Activated CD4-positive, alpha-beta T cell treated with anti-CD3 and anti-CD28 coated beads, Interleukin-2, amount 10 ng/mL, durations not matched to agents 7 days and 5 days (primary cell): ENCODE results near the gene NRXN2. TPM values are rescaled to one million over a fixed set of nuclear protein-coding genes. Genes with fewer than 3 reads are reported as not detected.
A peak's percentile ranks its signal among the peaks of the same experiment; 100 is the strongest.

ENCODE experiments used
- CTCF ChIA-PET: fragments of 350-600 bp; sonication (Branson Sonifier 250); formaldehyde crosslinking; loops from one replicate; lab custom pipeline; 2021; ENCODE audit warnings: antibody characterized with exemption; lab: Charles Lee
- POLR2A ChIA-PET: fragments of 350-600 bp; sonication (Branson Sonifier 250); formaldehyde crosslinking; loops from one replicate; lab custom pipeline; 2021; ENCODE audit warnings: antibody characterized with exemption; lab: Charles Lee
- DNase-seq: peaks from one replicate; pipeline ENCODE4 v3.0.0-alpha.2; 2020
- H3K27ac Mint-ChIP-seq: one replicate; pipeline ENCODE4 v1.8.0; 2021; ENCODE audit warnings: mild to moderate bottlenecking, moderate library complexity, mixed read lengths
- H3K27me3 Mint-ChIP-seq: one replicate; pipeline ENCODE4 v1.8.0; 2021; ENCODE audit warnings: mixed read lengths
- H3K36me3 Mint-ChIP-seq: one replicate; pipeline ENCODE4 v1.8.0; 2021; ENCODE audit warnings: low read depth, mixed read lengths
- H3K4me1 Mint-ChIP-seq: one replicate; pipeline ENCODE4 v1.8.0; 2021; ENCODE audit warnings: mixed read lengths
- H3K4me3 Mint-ChIP-seq: one replicate; pipeline ENCODE4 v1.8.0; 2021; ENCODE audit warnings: mild to moderate bottlenecking, moderate library complexity, mixed read lengths
- H3K9me3 Mint-ChIP-seq: one replicate; pipeline ENCODE4 v1.8.0; 2021; ENCODE audit warnings: mixed read lengths
- total RNA-seq, 2 experiments: library from RNA; stranded (reverse); gene quantifications; one replicate each; pipeline ENCODE4 v1.2.3, GENCODE V29; 2021

NRXN2 gene
- total RNA-seq, 2 experiments from 2014 or later = 0.07 to 0.15 TPM

- Mint-ChIP-seq H3K9me3 (no peaks in the 10 kb centered on the region), H3K27me3 (no peaks in the 10 kb centered on the region), H3K36me3 (peaks cover 26% of the 10 kb centered on the region), H3K4me1 (peaks cover 41% of the 10 kb centered on the region), H3K27ac (no peak overlapping the region), H3K4me3 (no peak overlapping the region)
- CTCF ChIA-PET = interaction anchor here (0.6 to 1.7 kb wide), 2 partner anchors 10 to 15 kb away, joined by 3 to 4 read pairs; no protein-coding TSS in a partner anchor
- POLR2A ChIA-PET = no interaction called here
- DNase-seq = no peak
Measured at GRCh38 chr11:64757549-64758329, 34.7 kb upstream of the NRXN2 start.

GRCh38 chr11:64755681-64756361 is 32.8 kb upstream of the NRXN2 start:
- Mint-ChIP-seq H3K27ac (no peak overlapping the region), H3K9me3 (no peaks in the 10 kb centered on the region), H3K4me3 (no peak overlapping the region), H3K27me3 (no peaks in the 10 kb centered on the region), H3K36me3 (peaks cover 23% of the 10 kb centered on the region), H3K4me1 (peaks cover 35% of the 10 kb centered on the region)
- no peak for DNase-seq
- ChIA-PET CTCF (interaction anchor here (2.4 kb wide), 1 partner anchor 13 kb away, joined by 10 read pairs; the partner anchor contains the start of gene RASGRP2), POLR2A (no interaction called here)

GRCh38 chr11:64754919-64755662 is 32.1 kb upstream of the NRXN2 start:
- ChIA-PET POLR2A (no interaction called here), CTCF (interaction anchor here (1.0 to 2.4 kb wide), 2 partner anchors 8 to 12 kb away, joined by 4 to 10 read pairs; partner anchors contain the start of gene RASGRP2)
- no peaks in the 10 kb centered on the region for H3K9me3 Mint-ChIP-seq
- H3K27ac Mint-ChIP-seq = no peak overlapping the region
- H3K36me3 Mint-ChIP-seq = peaks cover 26% of the 10 kb centered on the region
- DNase-seq = no peak
- peaks cover 35% of the 10 kb centered on the region for H3K4me1 Mint-ChIP-seq
- H3K4me3 Mint-ChIP-seq = no peak overlapping the region
- H3K27me3 Mint-ChIP-seq = no peaks in the 10 kb centered on the region

GRCh38 chr11:64754124-64754918 is 31.3 kb upstream of the NRXN2 start:
- CTCF ChIA-PET = interaction anchor here (1.0 to 2.4 kb wide), 2 partner anchors 9 to 11 kb away, joined by 4 to 10 read pairs; partner anchors contain the start of gene RASGRP2
- H3K4me3 Mint-ChIP-seq = no peak overlapping the region

GRCh38 chr11:64753380-64754123 is 30.6 kb upstream of the NRXN2 start:
- Mint-ChIP-seq H3K27me3 (no peaks in the 10 kb centered on the region), H3K9me3 (no peaks in the 10 kb centered on the region), H3K36me3 (peaks cover 22% of the 10 kb centered on the region), H3K4me1 (peaks cover 27% of the 10 kb centered on the region), H3K4me3 (no peak overlapping the region), H3K27ac (peak overlapping the region; percentile 57)
- CTCF ChIA-PET = interaction anchor here (2.1 to 2.4 kb wide), 2 partner anchors 11 kb away, joined by 9 to 10 read pairs; partner anchors contain the start of gene RASGRP2
- no peak for DNase-seq
- POLR2A ChIA-PET = no interaction called here

More at GRCh38 chr11:64754124-64754918, 31.3 kb upstream of the NRXN2 start:
- Mint-ChIP-seq H3K27ac (peak overlapping the region; percentile 19), H3K4me1 (peaks cover 30% of the 10 kb centered on the region), H3K36me3 (peaks cover 22% of the 10 kb centered on the region), H3K9me3 (no peaks in the 10 kb centered on the region), H3K27me3 (no peaks in the 10 kb centered on the region)
- POLR2A ChIA-PET = no interaction called here
- DNase-seq = no peak

DNA sequence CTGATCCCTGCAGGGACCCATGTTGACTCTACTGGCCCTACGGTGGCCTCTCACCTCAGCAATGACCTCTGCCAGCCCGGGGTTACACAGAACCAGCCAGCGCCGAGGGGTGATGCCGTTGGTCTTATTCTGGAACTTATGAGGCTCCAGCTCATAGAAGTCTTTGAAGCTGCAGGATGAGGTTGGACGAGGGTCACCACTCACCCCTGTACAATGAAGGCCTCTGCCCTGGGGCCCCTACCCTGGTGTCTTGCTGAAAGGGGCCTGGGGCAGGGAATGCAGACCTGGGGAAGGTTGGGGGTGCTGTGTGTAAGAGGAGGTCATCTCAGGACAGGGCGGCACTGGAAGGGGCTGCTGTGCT is 30.0 kb upstream of the NRXN2 start:
- peak overlapping the region; percentile 57 for H3K27ac Mint-ChIP-seq
- peaks cover 26% of the 10 kb centered on the region for H3K36me3 Mint-ChIP-seq
- POLR2A ChIA-PET = no interaction called here
- H3K9me3 Mint-ChIP-seq = no peaks in the 10 kb centered on the region
- no peak for DNase-seq
- H3K4me1 Mint-ChIP-seq = peaks cover 33% of the 10 kb centered on the region
- H3K4me3 Mint-ChIP-seq = no peak overlapping the region
- H3K27me3 Mint-ChIP-seq = no peaks in the 10 kb centered on the region
- CTCF ChIA-PET = interaction anchor here (2.1 kb wide), 1 partner anchor 10 kb away, joined by 9 read pairs; the partner anchor contains the start of gene RASGRP2

DNA sequence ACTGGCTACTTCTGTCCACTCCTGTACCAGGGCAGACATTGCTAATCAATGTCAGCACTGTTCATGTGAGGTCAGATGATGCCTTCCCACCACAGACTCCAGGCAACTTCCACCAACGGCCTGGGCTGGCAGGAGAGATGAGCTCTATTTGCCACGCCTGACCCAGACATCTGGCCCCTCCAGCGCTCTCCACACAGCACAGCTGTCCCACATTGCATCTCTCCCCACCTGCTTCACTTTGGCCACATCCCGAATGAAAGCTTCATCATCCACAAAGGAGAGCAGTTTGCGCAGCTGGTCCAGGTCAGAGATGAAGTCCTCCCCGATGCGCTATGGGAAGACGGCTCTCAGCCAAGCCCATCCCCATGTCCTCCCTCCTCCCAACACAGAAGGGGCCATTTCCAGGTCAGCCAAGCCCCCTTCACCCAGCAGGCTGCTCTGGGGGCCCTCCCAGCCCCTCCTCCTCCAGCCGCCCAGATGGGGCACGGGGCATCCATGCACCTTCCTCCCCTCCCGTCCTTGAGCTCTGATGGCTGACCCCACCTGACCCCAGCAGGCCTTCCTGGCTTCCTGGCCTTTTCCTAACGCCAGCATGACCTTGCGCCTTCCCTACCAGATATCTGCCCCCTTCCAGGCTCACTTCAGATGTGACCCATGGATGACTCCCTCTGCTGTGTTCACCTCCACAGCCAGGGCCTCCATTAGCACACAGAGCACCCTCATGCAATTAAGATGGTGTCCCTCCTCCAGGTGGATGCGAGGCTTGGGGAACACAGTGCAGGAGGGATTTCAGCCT is 29.4 kb upstream of the NRXN2 start:
- H3K9me3 Mint-ChIP-seq = no peaks in the 10 kb centered on the region
- H3K4me1 Mint-ChIP-seq = peaks cover 37% of the 10 kb centered on the region
- ChIA-PET CTCF (interaction anchor here (1.3 to 2.1 kb wide), 3 partner anchors 9 to 14 kb away, joined by 3 to 9 read pairs (median 5); partner anchors contain the start of gene RASGRP2), POLR2A (no interaction called here)
- H3K27ac Mint-ChIP-seq = peak overlapping the region; percentile 77
- DNase-seq = no peak
- no peaks in the 10 kb centered on the region for H3K27me3 Mint-ChIP-seq
- no peak overlapping the region for H3K4me3 Mint-ChIP-seq
- peaks cover 27% of the 10 kb centered on the region for H3K36me3 Mint-ChIP-seq

DNA sequence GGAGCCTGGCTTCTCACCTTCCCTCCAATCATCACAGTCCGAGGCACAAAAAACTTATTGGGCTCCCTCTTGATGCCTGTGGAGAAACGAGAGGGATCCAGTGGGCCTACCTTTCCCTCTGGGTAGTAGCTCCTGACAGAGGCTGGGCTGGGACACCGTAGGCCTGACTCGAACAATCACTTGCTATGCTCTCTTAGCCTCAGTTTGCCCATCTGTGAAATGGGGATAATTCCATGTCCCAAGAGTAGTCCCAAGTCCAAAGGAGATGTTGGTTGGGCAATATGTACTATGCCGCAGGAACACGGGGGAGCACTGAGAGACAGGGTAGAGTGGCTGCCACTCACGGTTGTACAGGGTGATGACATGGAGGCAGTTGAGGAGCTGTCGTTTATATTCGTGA is 28.6 kb upstream of the NRXN2 start:
- Mint-ChIP-seq H3K4me3 (no peak overlapping the region), H3K27me3 (no peaks in the 10 kb centered on the region), H3K9me3 (no peaks in the 10 kb centered on the region), H3K36me3 (peaks cover 27% of the 10 kb centered on the region), H3K27ac (no peak overlapping the region), H3K4me1 (peaks cover 39% of the 10 kb centered on the region)
- ChIA-PET CTCF (interaction anchor here (1.3 to 2.1 kb wide), 3 partner anchors 9 to 13 kb away, joined by 3 to 9 read pairs (median 5); partner anchors contain the start of gene RASGRP2), POLR2A (no interaction called here)
- no peak for DNase-seq

DNA sequence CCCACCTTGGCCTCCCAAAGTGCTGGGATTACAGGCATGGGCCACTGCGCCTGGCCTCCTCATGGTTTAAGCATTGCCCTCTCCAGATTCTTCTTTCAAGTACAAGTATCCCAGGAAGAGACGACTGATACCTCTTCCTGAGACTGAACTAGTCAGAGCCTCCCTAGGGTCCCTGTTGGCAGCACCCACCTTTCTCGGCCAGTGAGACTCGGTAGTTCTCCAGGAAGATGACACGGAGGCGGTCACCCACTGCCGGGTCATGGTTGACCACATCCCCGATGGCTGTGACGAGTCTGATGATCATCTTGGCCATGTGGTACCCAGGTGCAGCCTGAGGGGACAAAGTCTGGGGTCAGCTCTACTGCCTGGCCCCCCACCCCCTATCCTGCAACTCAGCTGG is 28.1 kb upstream of the NRXN2 start:
- no peaks in the 10 kb centered on the region for H3K27me3 Mint-ChIP-seq
- H3K4me3 Mint-ChIP-seq = no peak overlapping the region
- H3K9me3 Mint-ChIP-seq = no peaks in the 10 kb centered on the region
- POLR2A ChIA-PET = no interaction called here
- no peak for DNase-seq
- peak overlapping the region; percentile 83 for H3K27ac Mint-ChIP-seq
- CTCF ChIA-PET = interaction anchor here (1.3 to 2.1 kb wide), 3 partner anchors 8 to 13 kb away, joined by 3 to 9 read pairs (median 5); partner anchors contain the start of gene RASGRP2
- H3K36me3 Mint-ChIP-seq = peaks cover 27% of the 10 kb centered on the region
- H3K4me1 Mint-ChIP-seq = peaks cover 43% of the 10 kb centered on the region

DNA sequence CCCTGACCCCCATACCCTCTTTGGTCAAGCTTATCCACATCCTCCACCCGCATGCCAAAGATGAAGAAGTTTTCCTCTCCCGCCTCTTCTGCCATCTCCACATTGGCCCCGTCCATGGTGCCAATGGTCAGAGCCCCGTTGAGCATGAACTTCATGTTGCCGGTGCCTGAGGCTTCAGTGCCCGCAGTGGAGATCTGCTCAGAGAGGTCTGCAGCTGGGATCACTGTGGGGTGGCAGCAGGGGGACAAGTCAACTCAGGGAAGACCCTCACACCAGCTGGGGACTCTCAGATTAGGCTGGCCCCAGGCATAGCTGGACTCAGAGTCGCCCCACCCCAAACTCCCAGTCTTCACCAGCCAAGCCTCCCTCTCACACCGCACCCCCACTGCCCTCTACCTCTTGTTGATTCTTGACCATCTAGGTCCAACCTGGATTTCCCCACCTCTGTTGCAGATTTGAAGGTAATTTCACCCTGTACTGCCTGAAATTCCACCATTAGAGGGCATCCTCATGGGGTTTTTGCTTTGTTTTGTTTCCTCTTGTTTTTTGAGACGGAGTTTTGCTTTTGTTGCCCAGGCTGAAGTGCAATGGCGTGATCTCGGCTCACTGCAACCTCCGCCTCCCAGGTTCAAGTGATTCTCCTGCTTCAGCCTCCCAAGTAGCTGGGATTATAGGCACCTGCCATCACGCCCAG is 27.5 kb upstream of the NRXN2 start:
- DNase-seq = no peak
- Mint-ChIP-seq H3K9me3 (no peaks in the 10 kb centered on the region), H3K36me3 (peaks cover 27% of the 10 kb centered on the region), H3K27me3 (no peaks in the 10 kb centered on the region), H3K4me1 (peaks cover 46% of the 10 kb centered on the region), H3K4me3 (no peak overlapping the region), H3K27ac (peak overlapping the region; percentile 83)
- ChIA-PET POLR2A (no interaction called here), CTCF (interaction anchor here (1.3 to 1.9 kb wide), 2 partner anchors 10 to 12 kb away, joined by 3 to 5 read pairs; no protein-coding TSS in a partner anchor)
